PC-3 (cell line): ENCODE measurements around the gene KLHDC2.

Experiments used
- CTCF ChIP-seq: fragments of 300-600 bp; sonication (generic); conservative IDR thresholded peaks from 2 replicates; pipeline ENCODE4 v1.5.1; 2017; ENCODE audit warnings: antibody characterized with exemption, low read depth, mild to moderate bottlenecking, low read length
- EZH2phosphoT487 ChIP-seq: fragments of 300-600 bp; sonication (generic); IDR thresholded peaks from 2 replicates; pipeline ENCODE4 v1.6.1; 2018; ENCODE audit warnings: mild to moderate bottlenecking, antibody characterized with exemption, low read length, borderline replicate concordance

- TF ChIP-seq CTCF = no peak
- TF ChIP-seq EZH2phosphoT487 = no peak
Measured at GRCh38 chr14:49792618-49793017, 24.7 kb downstream of the KLHDC2 start.
